Natural killer cell (primary cell): ENCODE data around the gene PCYOX1L. TPM values are rescaled to one million over a fixed set of nuclear protein-coding genes. Genes with fewer than 3 reads are reported as not detected.

Experiments
- ATAC-seq, 3 donors: fragments of 150-1000 bp in 2 of 3; fragments of 200-7000 bp in 1 of 3; cut with Tn5 transposase; 1 replicate in 1 of 3; 2 replicates in 2 of 3; pipeline ENCODE4 v1.10.0; 2021; ENCODE audit warnings: mild to moderate bottlenecking in 2 of 3, moderate library complexity in 2 of 3
- DNase-seq, 2 donors: peaks; one replicate each; pipeline versions ENCODE4 v3.0.0 to v3.0.0-alpha.2; 2013 to 2021; ENCODE audit warnings: mixed read lengths in 1 of 2
- H3K27ac ChIP-seq: one replicate; pipeline ENCODE4 v1.5.1; 2013; ENCODE audit warnings: mild to moderate bottlenecking, low read length
- H3K27me3 ChIP-seq: one replicate; pipeline ENCODE4 v1.6.1; 2013; ENCODE audit warnings: low read length; ENCODE audit not compliant: control insufficient read depth, insufficient read depth
- H3K36me3 ChIP-seq: one replicate; pipeline ENCODE4 v1.6.1; 2013; ENCODE audit warnings: low read length; ENCODE audit not compliant: control insufficient read depth, insufficient read depth
- H3K4me1 ChIP-seq: one replicate; pipeline ENCODE4 v1.6.1; 2013; ENCODE audit warnings: low read length; ENCODE audit not compliant: control insufficient read depth, insufficient read depth
- H3K4me3 ChIP-seq: one replicate; pipeline ENCODE4 v1.5.1; 2013; ENCODE audit warnings: low read length
- H3K9me3 ChIP-seq: one replicate; pipeline ENCODE4 v1.6.1; 2013; ENCODE audit warnings: low read length; ENCODE audit not compliant: control insufficient read depth, insufficient read depth
- H3K27ac Mint-ChIP-seq, 2 donors: one replicate each; pipeline ENCODE4 v1.8.0; 2022; ENCODE audit warnings: mild to moderate bottlenecking in 2 of 2, mixed read lengths in 2 of 2, moderate library complexity in 1 of 2
- H3K27me3 Mint-ChIP-seq, 2 donors: one replicate each; pipeline ENCODE4 v1.8.0; 2022; ENCODE audit warnings: low read depth in 2 of 2, mixed read lengths in 2 of 2
- H3K36me3 Mint-ChIP-seq: one replicate; pipeline ENCODE4 v1.8.0; 2022; ENCODE audit warnings: mixed read lengths
- H3K4me1 Mint-ChIP-seq, 2 donors: one replicate each; pipeline ENCODE4 v1.8.0; 2022; ENCODE audit warnings: mixed read lengths in 2 of 2
- H3K4me3 Mint-ChIP-seq: one replicate; pipeline ENCODE4 v1.8.0; 2022; ENCODE audit warnings: mild to moderate bottlenecking, moderate library complexity, mixed read lengths
- H3K9me3 Mint-ChIP-seq, 2 donors: one replicate each; pipeline ENCODE4 v1.8.0; 2022; ENCODE audit warnings: mixed read lengths in 2 of 2
- CTCF ChIP-seq: fragments of 200-600 bp; IDR thresholded peaks from one replicate; pipeline ENCODE4 v1.8.0; 2022; ENCODE audit warnings: antibody characterized with exemption
- WGBS: methylation state at CpG from one replicate; pipeline ENCODE4 v1.1.7; 2013; ENCODE audit warnings: missing lambda C conversion rate; ENCODE audit not compliant: insufficient coverage; 5-methylcytosine and 5-hydroxymethylcytosine counted together
- intact Hi-C: fragments of 100-400 bp; cut with micrococcal nuclease; formaldehyde crosslinking; loops from one replicate; pipeline ENCODE4 v1.14.2; 2022
- total RNA-seq, 4 donors: library from RNA; stranded (reverse); fragments of 120-200 nt in 1 of 4; gene quantifications; one replicate each; pipeline versions ENCODE4 v1.2.3 to v1.2.4, GENCODE V29; 2013 to 2022

The PCYOX1L gene
- total RNA-seq, 3 donors from 2014 or later (not counting 1 experiment from before 2014, with no cell fraction given): 16.6 to 18.1 (median 16.8) TPM

- Histone ChIP-seq H3K36me3 (no peaks in the 10 kb centered on the region), H3K4me1 (no peaks in the 10 kb centered on the region), H3K27me3 (no peaks in the 10 kb centered on the region), H3K9me3 (no peaks in the 10 kb centered on the region), H3K27ac (no peak overlapping the region), H3K4me3 (no peak overlapping the region)
- H3K27ac Mint-ChIP-seq: no peak overlapping the region
- H3K27me3 Mint-ChIP-seq: peaks cover 0 to 3% of the 10 kb centered on the region in 2 donors
- no peaks in the 10 kb centered on the region for H3K4me1 Mint-ChIP-seq
- intact Hi-C loops: no loop called here
- no peak for DNase-seq
- TF ChIP-seq CTCF: no peak
- WGBS: 92% methylated on average over 6 of the region's 6 CpGs
- no peak overlapping the region for H3K4me3 Mint-ChIP-seq
- no peaks in the 10 kb centered on the region for H3K36me3 Mint-ChIP-seq
- ATAC-seq: no peak
- no peaks in the 10 kb centered on the region for H3K9me3 Mint-ChIP-seq
These were observed 51.6 kb downstream of the PCYOX1L start for GRCh38 chr5:149409268-149409948.

GRCh38 chr5:149410071-149410470 lies 52.2 kb downstream of the PCYOX1L start:
- H3K27me3 ChIP-seq: no peaks in the 10 kb centered on the region
- no peaks in the 10 kb centered on the region for H3K4me1 Mint-ChIP-seq
- no peak overlapping the region for H3K4me3 Mint-ChIP-seq
- H3K4me1 ChIP-seq: no peaks in the 10 kb centered on the region
- peaks cover 0 to 3% of the 10 kb centered on the region in 2 donors for H3K27me3 Mint-ChIP-seq
- ATAC-seq (no peak), DNase-seq (no peak)
- no peaks in the 10 kb centered on the region for H3K36me3 ChIP-seq
- H3K36me3 Mint-ChIP-seq: no peaks in the 10 kb centered on the region
- no peak overlapping the region for H3K27ac ChIP-seq
- no peak overlapping the region for H3K27ac Mint-ChIP-seq
- H3K9me3 ChIP-seq: no peaks in the 10 kb centered on the region
- intact Hi-C loops: no loop called here
- no peak overlapping the region for H3K4me3 ChIP-seq
- WGBS: 89% methylated on average over 7 of the region's 7 CpGs
- TF ChIP-seq CTCF: no peak
- no peaks in the 10 kb centered on the region for H3K9me3 Mint-ChIP-seq

GRCh38 chr5:149410721-149411432 lies 53.0 kb downstream of the PCYOX1L start:
- WGBS: 86% methylated on average over 15 of the region's 15 CpGs
- intact Hi-C loops: no loop called here
- no peak overlapping the region for H3K4me3 Mint-ChIP-seq
- ATAC-seq: no peak
- Histone ChIP-seq H3K4me1 (no peaks in the 10 kb centered on the region), H3K9me3 (no peaks in the 10 kb centered on the region), H3K4me3 (no peak overlapping the region), H3K27ac (no peak overlapping the region), H3K27me3 (no peaks in the 10 kb centered on the region), H3K36me3 (no peaks in the 10 kb centered on the region)
- H3K27ac Mint-ChIP-seq: no peak overlapping the region
- no peaks in the 10 kb centered on the region for H3K9me3 Mint-ChIP-seq
- DNase-seq: no peak
- H3K4me1 Mint-ChIP-seq: no peaks in the 10 kb centered on the region
- TF ChIP-seq CTCF: no peak
- H3K36me3 Mint-ChIP-seq: no peaks in the 10 kb centered on the region
- peaks cover 0 to 3% of the 10 kb centered on the region in 2 donors for H3K27me3 Mint-ChIP-seq
